Neural crest cell (in vitro differentiated cells): ENCODE measurements around the gene PCDHB11. TPM values are rescaled to one million over a fixed set of nuclear protein-coding genes. Genes with fewer than 3 reads are reported as not detected.
A peak's percentile ranks its signal among the peaks of the same experiment; 100 is the strongest.
"Not testable (repeated sequence)": the region's sequence is repeated elsewhere in the genome, so short reads cannot be mapped to it uniquely, and the experiment has no call there.

Experiments used
- DNase-seq: peaks from one replicate; pipeline ENCODE4 v3.0.0; 2021; ENCODE audit warnings: low read depth, mixed read lengths, low spot score
- H3K27ac Mint-ChIP-seq: one replicate; pipeline ENCODE4 v1.8.0; 2021; ENCODE audit warnings: mild to moderate bottlenecking, mixed read lengths; ENCODE audit not compliant: unreplicated experiment
- H3K27me3 Mint-ChIP-seq: 2 replicates; pipeline ENCODE4 v1.8.0; 2021; ENCODE audit warnings: low read depth, mild to moderate bottlenecking, mixed read lengths
- H3K36me3 Mint-ChIP-seq: 2 replicates; pipeline ENCODE4 v1.8.0; 2021; ENCODE audit warnings: low read depth, mild to moderate bottlenecking, mixed read lengths
- H3K4me1 Mint-ChIP-seq: 2 replicates; pipeline ENCODE4 v1.8.0; 2021; ENCODE audit warnings: mixed read lengths
- H3K4me3 Mint-ChIP-seq: one replicate; pipeline ENCODE4 v1.8.0; 2021; ENCODE audit warnings: mild to moderate bottlenecking, mixed read lengths
- H3K9me3 Mint-ChIP-seq: 2 replicates; pipeline ENCODE4 v1.8.0; 2021; ENCODE audit warnings: mixed read lengths
- CTCF ChIP-seq: fragments of 200-600 bp; sonication (generic); conservative IDR thresholded peaks from 2 replicates; pipeline ENCODE4 v1.5.0; 2021; ENCODE audit warnings: antibody characterized with exemption, mild to moderate bottlenecking
- total RNA-seq: library from RNA; stranded (reverse); gene quantifications from 2 replicates; pipeline ENCODE4 v1.2.1, GENCODE V29; 2021

Gene PCDHB11
- total RNA-seq, 1 donor from 2014 or later: 3.6 TPM

DNA sequence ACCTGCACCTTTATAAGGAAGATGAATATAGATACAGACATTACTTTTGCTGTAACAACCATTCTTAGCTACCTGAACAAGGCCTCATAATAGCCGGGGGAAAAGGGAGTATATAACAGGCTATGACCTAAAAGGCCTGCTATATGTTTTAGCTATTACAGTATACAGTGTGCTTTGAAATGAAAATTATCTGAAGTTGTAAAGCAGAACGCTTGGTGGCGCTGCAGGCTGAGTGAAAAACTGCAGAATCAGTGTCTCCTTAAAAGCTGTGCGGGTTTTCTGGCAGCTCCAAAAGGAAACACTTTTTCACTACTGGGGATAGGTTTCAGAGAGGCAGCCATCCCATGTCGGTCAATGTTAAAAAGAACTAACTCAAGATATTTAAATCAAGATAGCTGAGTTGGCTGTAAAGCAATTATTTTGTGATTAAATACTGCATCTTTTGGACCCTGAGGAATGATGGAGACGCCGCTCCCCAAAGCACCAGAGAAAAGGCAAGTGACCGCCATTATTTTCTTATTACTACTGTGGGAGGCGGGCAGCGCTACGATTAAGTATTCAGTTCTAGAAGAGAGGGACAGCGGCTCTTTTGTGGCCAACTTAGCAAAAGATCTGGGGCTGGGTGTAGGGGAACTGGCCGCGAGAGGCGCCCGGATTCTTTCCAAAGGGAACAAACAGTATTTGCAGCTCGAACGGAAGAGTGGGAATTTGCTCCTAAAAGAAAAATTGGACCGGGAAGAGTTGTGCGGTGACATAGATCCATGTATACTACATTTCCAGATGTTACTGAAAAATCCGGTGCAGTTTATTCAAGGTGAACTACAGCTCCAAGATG is 43.7 kb upstream of the PCDHB11 start:
- Mint-ChIP-seq H3K36me3 (peaks cover 43% of the 10 kb centered on the region), H3K27ac (no peak overlapping the region), H3K27me3 (no peaks in the 10 kb centered on the region), H3K4me1 (no peaks in the 10 kb centered on the region), H3K4me3 (no peak overlapping the region), H3K9me3 (peaks cover 16% of the 10 kb centered on the region)
- DNase-seq: no peak
- TF ChIP-seq CTCF: peak; percentile 20

DNA sequence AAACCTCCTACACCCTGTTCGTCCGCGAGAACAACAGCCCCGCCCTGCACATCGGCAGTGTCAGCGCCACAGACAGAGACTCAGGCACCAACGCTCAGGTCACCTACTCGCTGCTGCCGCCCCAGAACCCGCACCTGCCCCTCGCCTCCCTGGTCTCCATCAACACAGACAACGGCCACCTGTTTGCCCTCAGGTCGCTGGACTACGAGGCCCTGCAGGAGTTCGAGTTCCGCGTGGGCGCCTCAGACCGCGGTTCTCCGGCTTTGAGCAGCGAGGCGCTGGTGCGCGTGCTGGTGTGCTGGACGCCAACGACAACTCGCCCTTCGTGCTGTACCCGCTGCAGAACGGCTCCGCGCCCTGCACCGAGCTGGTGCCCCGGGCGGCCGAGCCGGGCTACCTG is 42.1 kb upstream of the PCDHB11 start:
- not testable (repeated sequence) for H3K4me3 Mint-ChIP-seq, H3K4me1 Mint-ChIP-seq, H3K27me3 Mint-ChIP-seq, DNase-seq, H3K27ac Mint-ChIP-seq
- Mint-ChIP-seq H3K36me3 (peaks cover 34% of the 10 kb centered on the region), H3K9me3 (peaks cover 21% of the 10 kb centered on the region)

DNA sequence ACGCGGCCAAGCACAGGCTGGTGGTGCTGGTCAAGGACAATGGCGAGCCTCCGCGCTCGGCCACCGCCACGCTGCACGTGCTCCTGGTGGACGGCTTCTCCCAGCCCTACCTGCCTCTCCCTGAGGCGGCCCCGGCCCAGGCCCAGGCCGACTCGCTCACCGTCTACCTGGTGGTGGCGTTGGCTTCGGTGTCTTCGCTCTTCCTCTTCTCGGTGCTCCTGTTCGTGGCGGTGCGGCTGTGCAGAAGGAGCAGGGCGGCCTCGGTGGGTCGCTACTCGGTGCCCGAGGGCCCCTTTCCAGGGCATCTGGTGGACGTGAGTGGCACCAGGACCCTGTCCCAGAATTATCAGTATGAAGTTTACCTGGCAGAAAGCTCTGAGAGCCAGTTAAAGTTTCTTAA is 41.5 kb upstream of the PCDHB11 start:
- not testable (repeated sequence) for H3K4me1 Mint-ChIP-seq, H3K27ac Mint-ChIP-seq, H3K27me3 Mint-ChIP-seq, H3K4me3 Mint-ChIP-seq, DNase-seq
- peaks cover 31% of the 10 kb centered on the region for H3K36me3 Mint-ChIP-seq
- H3K9me3 Mint-ChIP-seq: peaks cover 19% of the 10 kb centered on the region

DNA sequence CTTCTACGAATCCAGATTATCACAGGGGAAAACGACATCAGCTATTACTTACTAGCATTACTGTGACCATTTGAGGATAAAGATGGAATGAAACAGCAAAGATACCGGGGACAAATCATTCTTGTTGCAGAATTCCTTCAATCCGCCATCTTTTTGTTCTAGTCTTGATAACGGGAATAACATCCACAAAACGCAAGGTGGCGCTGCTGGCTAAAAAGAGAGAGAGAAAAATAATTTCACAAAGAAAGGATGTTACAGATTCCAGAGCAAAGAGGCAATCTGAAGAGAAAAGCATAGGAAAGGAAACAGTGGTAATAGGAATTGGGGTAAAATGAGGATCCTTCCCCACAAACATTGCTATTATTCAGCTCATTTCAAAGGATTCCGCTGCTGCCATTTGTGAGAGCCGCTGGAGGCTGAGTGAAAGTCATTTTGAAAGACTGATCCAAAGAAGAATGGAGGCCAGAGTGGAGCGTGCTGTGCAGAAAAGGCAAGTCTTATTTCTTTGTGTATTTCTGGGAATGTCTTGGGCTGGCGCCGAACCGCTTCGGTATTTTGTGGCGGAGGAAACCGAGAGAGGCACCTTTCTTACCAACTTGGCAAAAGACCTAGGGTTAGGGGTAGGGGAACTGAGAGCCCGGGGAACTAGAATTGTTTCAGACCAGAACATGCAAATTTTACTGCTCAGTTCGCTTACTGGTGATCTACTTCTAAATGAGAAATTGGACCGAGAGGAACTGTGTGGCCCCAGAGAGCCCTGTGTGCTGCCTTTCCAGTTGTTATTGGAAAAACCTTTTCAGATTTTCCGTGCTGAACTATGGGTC is 26.8 kb upstream of the PCDHB11 start, which contains the start of gene PCDHB7:
TSS of gene PCDHB7 (plus strand) at position 264 of the 824 bp plus-strand sequence. CDS start at position 456, 192 bp downstream.
- Mint-ChIP-seq H3K27me3 (peaks cover 4% of the 10 kb centered on the region), H3K27ac (no peak within 1 kb of the TSS), H3K9me3 (peaks cover 23% of the 10 kb centered on the region), H3K4me3 (no peak within 1 kb of the TSS), H3K4me1 (no peaks in the 10 kb centered on the region), H3K36me3 (peaks cover 30% of the 10 kb centered on the region)
- peak; percentile 12 for DNase-seq
- TF ChIP-seq CTCF: peak; percentile 36

GRCh38 chr5:141174291-141175104 is 24.9 kb upstream of the PCDHB11 start:
- H3K27ac Mint-ChIP-seq, H3K4me3 Mint-ChIP-seq, H3K4me1 Mint-ChIP-seq, DNase-seq, H3K27me3 Mint-ChIP-seq: not testable (repeated sequence)
- peaks cover 26% of the 10 kb centered on the region for H3K36me3 Mint-ChIP-seq
- H3K9me3 Mint-ChIP-seq: peaks cover 13% of the 10 kb centered on the region

DNA sequence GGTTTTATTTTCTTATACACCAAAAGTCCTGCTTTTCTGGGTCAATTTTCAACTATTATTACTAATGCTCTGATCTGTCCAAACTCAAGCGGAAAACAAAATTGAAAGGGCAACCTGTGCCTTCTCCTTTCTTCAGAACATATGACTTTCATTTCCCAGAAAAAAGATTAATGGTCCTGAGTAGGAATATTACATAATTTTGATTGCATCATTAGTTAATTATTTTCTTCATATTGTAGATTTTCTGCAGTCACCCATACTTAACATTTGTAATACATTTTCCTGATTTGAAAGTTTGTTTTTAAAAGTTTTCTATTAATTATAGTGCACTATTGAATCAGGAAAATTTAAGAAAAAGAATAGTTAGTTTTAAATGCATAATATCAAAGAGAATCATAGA is 23.5 kb upstream of the PCDHB11 start:
- Mint-ChIP-seq H3K4me1 (no peaks in the 10 kb centered on the region), H3K9me3 (peaks cover 9% of the 10 kb centered on the region), H3K4me3 (no peak overlapping the region), H3K36me3 (peaks cover 21% of the 10 kb centered on the region), H3K27me3 (no peaks in the 10 kb centered on the region), H3K27ac (no peak overlapping the region)
- no peak for DNase-seq
- no peak for TF ChIP-seq CTCF

DNA sequence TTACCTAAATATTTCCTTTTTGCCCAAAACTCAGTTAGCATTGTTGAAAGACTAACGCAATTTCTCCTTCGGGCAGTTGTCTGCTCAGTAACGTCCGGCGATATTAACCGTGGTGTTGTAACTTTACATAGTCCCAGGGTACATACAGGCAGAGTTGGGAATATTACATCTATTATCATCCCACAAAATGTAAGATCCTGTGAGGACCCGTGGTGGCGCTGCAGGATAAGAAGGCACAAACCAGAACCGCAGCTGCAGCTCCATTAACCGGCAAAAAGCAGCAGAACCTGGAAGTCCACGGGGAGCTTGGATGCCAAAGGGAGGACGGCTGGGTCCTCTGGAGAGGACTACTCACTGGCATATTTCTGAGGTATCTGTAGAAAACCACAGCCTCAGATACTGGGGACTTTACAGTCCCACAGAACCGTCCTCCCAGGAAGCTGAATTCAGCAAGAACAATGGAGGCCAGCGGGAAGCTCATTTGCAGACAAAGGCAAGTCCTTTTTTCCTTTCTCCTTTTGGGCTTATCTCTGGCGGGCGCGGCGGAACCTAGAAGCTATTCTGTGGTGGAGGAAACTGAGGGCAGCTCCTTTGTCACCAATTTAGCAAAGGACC is 21.7 kb upstream of the PCDHB11 start, which contains the start of gene PCDHB8:
TSS of gene PCDHB8 (plus strand) at position 214 of the 615 bp plus-strand sequence. CDS start at position 459, 245 bp downstream.
- not testable (repeated sequence) for H3K27ac Mint-ChIP-seq, H3K27me3 Mint-ChIP-seq, H3K4me1 Mint-ChIP-seq, DNase-seq, H3K4me3 Mint-ChIP-seq
- Mint-ChIP-seq H3K36me3 (peaks cover 28% of the 10 kb centered on the region), H3K9me3 (peaks cover 15% of the 10 kb centered on the region)

GRCh38 chr5:141179371-141179770 is 20.1 kb upstream of the PCDHB11 start:
- H3K4me3 Mint-ChIP-seq, H3K4me1 Mint-ChIP-seq, H3K27me3 Mint-ChIP-seq, DNase-seq, H3K27ac Mint-ChIP-seq: not testable (repeated sequence)
- Mint-ChIP-seq H3K36me3 (peaks cover 28% of the 10 kb centered on the region), H3K9me3 (peaks cover 15% of the 10 kb centered on the region)

GRCh38 chr5:141179876-141180275 is 19.6 kb upstream of the PCDHB11 start:
- not testable (repeated sequence) for DNase-seq, H3K27me3 Mint-ChIP-seq, H3K27ac Mint-ChIP-seq, H3K4me3 Mint-ChIP-seq, H3K4me1 Mint-ChIP-seq
- Mint-ChIP-seq H3K36me3 (peaks cover 31% of the 10 kb centered on the region), H3K9me3 (peaks cover 16% of the 10 kb centered on the region)
